ENCODE data around the gene HEATR3.

HEATR3 gene

GRCh38 chr16:50133214-50133613 lies 67.4 kb downstream of the HEATR3 start:
- H3K4me3 ChIP-seq (replicated peaks; ENCODE audit: low read depth, low read length): no peak overlapping the region
- DNase-seq (ENCODE audit: low read depth): no peak
- no peak for TF ChIP-seq CTCF (IDR thresholded peaks at IDR 0.05; ENCODE audit: low read length, missing control alignments)

GRCh38 chr16:50136399-50136798 lies 70.6 kb downstream of the HEATR3 start:
- peak; percentile 8 for TF ChIP-seq CTCF (IDR thresholded peaks at IDR 0.05; ENCODE audit: low read length, missing control alignments)
- DNase-seq (ENCODE audit: low read depth): no peak
- H3K4me3 ChIP-seq (replicated peaks; ENCODE audit: low read depth, low read length): no peak overlapping the region

GRCh38 chr16:50137268-50137667 lies 71.5 kb downstream of the HEATR3 start:
- DNase-seq (ENCODE audit: low read depth): no peak
- H3K4me3 ChIP-seq (replicated peaks; ENCODE audit: low read depth, low read length): no peak overlapping the region
- TF ChIP-seq CTCF (IDR thresholded peaks at IDR 0.05; ENCODE audit: low read length, missing control alignments): no peak

- no peak for DNase-seq (ENCODE audit: low read depth)
- H3K4me3 ChIP-seq (replicated peaks; ENCODE audit: low read depth, low read length): no peak overlapping the region
- TF ChIP-seq CTCF (IDR thresholded peaks at IDR 0.05; ENCODE audit: low read length, missing control alignments): no peak
Measured at GRCh38 chr16:50139580-50139979, 73.8 kb downstream of the HEATR3 start.

- no peak overlapping the region for H3K4me3 ChIP-seq (replicated peaks; ENCODE audit: low read depth, low read length)
- TF ChIP-seq CTCF (IDR thresholded peaks at IDR 0.05; ENCODE audit: low read length, missing control alignments): no peak
Measured at GRCh38 chr16:50144211-50144610, 78.4 kb downstream of the HEATR3 start.

GRCh38 chr16:50146479-50147435 lies 81.0 kb downstream of the HEATR3 start:
- H3K4me3 ChIP-seq (replicated peaks; ENCODE audit: low read depth, low read length): no peak overlapping the region
- TF ChIP-seq CTCF (IDR thresholded peaks at IDR 0.05; ENCODE audit: low read length, missing control alignments): no peak
- DNase-seq (ENCODE audit: low read depth): no peak

More at GRCh38 chr16:50144211-50144610, 78.4 kb downstream of the HEATR3 start:
- no peak for DNase-seq (ENCODE audit: low read depth)

Data from fibroblast of pulmonary artery (primary cell).